T1000 (cell line): ENCODE data around the gene MAPK8IP3.

Source experiments
- DNase-seq: peaks from one replicate; lab custom pipeline; 2025; ENCODE audit warnings: mixed read lengths; lab: John Stamatoyannopoulos, UW

The MAPK8IP3 gene, protein sequence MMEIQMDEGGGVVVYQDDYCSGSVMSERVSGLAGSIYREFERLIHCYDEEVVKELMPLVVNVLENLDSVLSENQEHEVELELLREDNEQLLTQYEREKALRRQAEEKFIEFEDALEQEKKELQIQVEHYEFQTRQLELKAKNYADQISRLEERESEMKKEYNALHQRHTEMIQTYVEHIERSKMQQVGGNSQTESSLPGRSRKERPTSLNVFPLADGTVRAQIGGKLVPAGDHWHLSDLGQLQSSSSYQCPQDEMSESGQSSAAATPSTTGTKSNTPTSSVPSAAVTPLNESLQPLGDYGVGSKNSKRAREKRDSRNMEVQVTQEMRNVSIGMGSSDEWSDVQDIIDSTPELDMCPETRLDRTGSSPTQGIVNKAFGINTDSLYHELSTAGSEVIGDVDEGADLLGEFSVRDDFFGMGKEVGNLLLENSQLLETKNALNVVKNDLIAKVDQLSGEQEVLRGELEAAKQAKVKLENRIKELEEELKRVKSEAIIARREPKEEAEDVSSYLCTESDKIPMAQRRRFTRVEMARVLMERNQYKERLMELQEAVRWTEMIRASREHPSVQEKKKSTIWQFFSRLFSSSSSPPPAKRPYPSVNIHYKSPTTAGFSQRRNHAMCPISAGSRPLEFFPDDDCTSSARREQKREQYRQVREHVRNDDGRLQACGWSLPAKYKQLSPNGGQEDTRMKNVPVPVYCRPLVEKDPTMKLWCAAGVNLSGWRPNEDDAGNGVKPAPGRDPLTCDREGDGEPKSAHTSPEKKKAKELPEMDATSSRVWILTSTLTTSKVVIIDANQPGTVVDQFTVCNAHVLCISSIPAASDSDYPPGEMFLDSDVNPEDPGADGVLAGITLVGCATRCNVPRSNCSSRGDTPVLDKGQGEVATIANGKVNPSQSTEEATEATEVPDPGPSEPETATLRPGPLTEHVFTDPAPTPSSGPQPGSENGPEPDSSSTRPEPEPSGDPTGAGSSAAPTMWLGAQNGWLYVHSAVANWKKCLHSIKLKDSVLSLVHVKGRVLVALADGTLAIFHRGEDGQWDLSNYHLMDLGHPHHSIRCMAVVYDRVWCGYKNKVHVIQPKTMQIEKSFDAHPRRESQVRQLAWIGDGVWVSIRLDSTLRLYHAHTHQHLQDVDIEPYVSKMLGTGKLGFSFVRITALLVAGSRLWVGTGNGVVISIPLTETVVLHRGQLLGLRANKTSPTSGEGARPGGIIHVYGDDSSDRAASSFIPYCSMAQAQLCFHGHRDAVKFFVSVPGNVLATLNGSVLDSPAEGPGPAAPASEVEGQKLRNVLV (N-terminal part only)

DNA sequence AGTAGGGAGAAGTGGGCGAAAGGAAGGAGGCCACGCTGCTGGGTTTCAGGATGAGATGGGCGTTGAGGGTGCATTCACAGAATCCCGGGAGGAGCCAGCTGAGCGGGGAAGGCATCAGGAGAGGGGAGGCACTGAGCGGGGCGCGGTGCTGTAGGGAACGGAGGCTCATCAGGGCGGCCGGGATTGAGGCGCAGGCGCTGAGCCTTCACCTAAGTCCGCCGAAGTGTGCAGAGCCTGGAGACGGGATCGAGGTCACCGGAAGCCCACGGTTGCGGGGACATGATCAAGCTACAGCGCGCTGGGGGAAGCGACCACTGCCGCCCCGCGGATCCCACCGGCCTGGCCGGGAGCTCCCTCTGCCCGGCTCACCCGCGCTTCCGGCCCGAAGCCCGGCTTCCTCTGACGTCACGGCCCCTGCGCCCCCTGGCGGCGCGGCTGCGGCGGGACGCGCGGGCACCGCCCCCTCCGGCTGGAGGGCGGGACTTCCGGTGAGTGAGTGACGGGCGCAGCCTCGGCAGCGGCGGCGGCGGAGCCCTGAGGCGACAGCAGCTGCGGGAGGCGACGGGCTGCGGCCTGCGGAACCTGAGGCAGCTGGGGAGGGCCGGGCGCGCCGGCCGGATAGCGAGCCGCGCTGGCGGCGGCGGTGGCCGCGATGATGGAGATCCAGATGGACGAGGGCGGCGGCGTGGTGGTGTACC, at the start of gene MAPK8IP3:
MAPK8IP3 (plus strand) TSS at position 508 of the 698 bp plus-strand sequence; CDS start at position 653, 145 bp downstream.
- peak; percentile 96 for DNase-seq

DNA sequence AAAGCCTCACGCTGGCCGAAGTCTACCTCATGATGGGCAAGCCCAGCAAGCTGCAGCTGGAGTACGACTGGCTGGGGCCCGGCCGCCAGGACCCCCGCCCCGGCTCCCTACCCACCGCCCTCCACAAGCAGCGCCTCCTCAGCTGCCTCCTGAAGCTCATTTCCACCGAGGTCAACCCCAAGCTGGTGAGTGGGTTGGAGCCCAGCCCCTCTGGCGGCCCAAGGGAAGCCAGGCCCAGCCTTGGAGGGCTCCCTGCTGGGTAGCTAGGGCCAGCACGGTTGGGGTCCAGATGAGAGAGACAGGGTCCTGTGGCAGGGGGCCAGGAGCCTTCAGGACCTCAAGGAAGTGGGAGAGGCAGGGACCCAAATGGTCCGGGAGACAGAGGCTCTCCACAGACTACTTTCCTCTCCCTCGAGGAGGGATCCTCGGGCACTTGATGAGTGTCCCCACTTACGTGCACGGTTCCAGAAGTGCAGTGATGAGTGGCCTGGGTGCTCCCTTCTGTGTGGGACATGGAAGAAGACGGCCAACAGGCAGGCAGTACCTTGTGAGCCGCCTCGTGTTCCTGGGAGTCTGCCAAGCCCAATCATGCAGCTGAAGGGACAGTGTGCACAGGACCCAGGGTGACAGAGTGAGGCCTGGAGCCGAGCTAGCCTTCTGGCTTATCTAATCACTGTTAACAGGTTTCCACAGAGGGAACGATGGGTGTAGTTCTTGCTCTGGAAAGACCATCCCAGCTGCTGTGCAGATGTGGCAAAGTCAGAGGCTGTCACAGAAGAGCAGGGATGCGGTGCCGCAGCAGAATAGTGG, 49.0 kb upstream of the MAPK8IP3 start:
- DNase-seq: no peak

GRCh38 chr16:1657841-1658240, 48.2 kb upstream of the MAPK8IP3 start:
- no peak for DNase-seq

DNA sequence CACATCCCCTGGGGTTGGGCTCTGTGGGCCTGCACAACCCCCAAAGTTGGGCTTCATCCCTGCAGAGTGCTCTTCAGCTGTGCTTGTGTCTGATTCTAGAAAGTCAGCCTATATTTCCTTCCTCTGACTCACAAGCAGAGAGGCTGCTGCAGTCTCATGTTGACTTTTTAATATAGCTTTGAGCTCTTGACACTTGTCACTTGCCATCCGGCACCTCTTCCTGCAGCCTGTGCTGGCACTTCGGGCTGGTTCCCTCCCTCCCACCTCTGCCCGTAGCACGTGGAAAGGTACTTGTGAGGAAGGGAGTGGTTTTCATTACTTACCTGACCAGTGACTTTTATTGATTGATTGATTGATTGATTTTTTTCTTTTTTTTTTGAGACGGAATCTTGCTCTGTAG, 47.0 kb upstream of the MAPK8IP3 start:
- DNase-seq: no peak

DNA sequence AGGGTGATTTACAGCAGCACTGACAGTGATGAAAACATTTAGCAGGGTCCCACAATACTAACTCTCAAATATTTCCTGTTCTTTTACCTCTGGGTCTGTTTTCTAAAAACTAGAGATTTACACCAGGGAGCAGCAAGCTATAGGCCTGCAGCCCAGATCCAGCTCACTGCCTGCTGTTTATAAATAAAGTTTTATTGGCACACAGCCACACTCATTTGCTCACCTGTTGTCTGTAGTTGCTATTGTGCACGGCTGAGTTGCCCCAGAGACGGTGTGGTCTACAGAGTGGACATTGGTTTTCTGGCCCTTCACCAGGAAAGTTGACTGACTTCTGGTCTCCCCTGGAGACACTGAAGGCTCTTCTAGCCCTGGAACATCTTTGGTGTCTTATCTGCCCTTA, 44.2 kb upstream of the MAPK8IP3 start:
- DNase-seq: no peak

DNA sequence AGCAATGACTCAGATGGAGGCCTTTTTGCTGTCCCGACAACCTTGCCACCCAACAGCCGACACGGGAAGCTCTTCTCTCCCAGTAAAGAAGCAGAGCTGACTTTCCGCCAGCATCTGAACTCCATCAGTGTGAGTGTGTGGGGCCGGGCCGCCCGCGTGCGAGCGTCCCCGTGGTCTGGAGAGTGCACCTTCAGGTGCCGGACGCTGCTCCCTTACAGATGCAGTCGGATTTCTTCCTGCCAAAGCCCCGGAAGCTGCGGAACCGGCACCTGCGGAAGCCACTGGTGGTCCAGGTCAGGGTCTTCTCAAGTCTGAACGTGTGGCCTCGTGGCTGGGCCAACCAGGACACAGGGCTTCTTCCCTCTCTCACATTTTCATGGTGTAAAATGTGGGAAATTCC, 43.5 kb upstream of the MAPK8IP3 start:
- no peak for DNase-seq

DNA sequence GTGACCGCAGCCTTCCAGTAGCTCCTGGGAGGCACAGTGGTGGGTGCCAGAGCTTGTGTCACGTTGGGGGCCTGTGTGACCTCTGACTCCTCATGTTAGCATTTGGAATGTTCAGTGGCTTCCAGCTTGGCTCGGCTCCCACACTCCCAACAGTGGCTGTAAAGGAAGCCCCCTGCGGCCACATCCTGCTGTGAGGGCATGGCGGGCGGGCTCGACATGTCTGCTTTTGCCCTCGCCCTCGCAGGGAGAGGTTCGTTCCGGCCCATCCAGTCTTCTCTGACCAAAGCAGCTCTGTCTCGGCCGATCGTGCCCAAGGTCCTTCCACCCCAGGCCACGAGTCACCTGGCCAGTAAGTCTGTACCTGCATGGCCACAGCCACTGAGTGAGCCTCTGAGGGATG, 40.2 kb upstream of the MAPK8IP3 start:
- DNase-seq: no peak

DNA sequence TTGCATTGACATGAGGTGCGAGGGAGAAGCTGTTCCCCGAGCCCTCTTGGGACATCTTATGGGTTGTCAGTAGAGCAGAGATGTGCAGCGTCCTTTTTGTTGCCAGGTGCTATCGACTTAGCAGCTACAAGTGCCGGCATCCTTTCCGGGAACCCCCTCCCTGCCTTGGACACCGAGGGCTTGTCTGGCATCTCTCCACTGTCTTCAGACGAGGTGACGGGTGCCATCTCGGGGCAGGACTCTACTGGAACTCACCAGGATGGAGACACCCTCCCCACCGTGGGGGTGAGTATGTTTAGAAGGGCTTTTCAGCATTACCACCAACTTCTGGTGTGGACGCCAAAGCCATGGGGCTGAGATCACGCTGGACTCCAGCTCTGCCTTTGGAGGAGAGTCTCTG, 39.7 kb upstream of the MAPK8IP3 start:
- no peak for DNase-seq

DNA sequence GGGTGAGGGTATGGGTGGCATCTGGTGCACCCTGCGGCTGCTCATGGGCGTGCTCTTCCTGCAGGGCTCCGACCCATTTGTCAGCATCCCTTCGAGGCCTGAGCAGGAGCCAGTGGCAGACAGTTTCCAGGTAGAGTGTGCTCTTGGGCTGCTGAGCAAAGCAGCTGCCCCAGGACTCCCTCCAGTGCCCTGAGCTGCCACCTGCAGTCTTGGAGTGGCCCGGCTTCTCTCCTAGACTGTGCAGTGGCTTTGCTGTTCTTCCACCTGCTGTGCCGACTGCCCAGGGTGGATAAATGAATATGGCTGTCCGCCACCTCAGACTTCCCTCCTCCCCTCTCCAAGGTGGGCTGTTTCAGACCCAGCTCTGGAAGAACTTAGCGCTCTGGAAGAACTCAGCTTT, 38.7 kb upstream of the MAPK8IP3 start:
- DNase-seq: no peak

GRCh38 chr16:1667916-1668315, 38.1 kb upstream of the MAPK8IP3 start:
- no peak for DNase-seq

DNA sequence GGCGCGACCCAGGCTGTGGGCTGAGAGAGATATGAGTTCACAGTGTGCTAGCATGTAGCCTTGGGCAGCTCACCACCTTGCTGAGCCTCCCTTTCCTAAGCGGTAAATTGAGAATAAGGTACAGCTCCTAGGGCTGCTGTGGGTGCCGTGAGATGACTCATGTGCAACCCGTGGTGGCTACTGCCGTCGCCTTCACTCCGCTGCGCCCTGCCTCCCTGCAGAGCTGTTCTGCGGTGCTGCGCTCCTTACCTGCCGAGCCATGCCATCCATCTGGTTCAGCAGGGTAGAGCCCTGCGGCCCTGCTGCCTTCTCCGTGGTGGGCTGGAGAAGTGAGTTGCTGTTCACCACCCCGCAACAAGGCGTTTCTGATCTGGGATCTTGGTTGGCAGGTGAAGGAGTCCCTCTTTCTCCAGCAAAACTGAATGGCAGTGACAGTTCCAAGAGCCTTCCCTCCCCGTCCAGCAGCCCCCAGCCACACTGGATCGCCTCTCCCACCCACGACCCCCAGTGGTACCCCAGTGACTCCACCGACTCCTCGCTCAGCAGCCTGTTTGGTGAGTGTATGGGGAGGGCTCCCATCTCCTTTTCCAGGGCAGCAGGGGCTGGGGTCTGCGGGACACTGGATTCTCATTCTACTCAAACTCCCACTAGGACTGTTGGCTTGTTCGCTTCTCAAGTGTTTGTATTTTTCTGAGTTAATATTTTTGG, 37.2 kb upstream of the MAPK8IP3 start:
- DNase-seq: no peak

DNA sequence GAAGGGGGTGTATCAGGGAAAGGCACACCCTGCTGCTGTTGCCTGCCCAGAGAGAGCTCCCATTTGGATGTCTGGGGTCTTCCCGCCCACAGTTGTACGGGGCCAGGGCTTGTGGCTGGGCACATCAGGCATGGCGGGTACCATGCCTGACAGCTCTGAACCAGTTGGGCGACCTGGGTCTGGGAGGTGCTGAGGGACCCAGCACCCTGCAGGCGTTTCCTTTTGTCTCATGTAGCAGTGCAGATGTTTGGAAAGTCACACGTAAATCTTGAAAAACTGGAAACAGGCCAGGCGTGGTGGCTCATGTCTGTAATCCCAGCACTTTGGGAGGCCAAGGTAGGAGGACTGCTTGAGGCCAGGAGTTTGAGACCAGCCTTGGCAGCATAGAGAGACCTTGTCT, 36.3 kb upstream of the MAPK8IP3 start:
- no peak for DNase-seq

GRCh38 chr16:1670371-1670770, 35.6 kb upstream of the MAPK8IP3 start:
- DNase-seq: no peak

- DNase-seq: no peak
Measured at GRCh38 chr16:1670866-1671265, 35.1 kb upstream of the MAPK8IP3 start.

DNA sequence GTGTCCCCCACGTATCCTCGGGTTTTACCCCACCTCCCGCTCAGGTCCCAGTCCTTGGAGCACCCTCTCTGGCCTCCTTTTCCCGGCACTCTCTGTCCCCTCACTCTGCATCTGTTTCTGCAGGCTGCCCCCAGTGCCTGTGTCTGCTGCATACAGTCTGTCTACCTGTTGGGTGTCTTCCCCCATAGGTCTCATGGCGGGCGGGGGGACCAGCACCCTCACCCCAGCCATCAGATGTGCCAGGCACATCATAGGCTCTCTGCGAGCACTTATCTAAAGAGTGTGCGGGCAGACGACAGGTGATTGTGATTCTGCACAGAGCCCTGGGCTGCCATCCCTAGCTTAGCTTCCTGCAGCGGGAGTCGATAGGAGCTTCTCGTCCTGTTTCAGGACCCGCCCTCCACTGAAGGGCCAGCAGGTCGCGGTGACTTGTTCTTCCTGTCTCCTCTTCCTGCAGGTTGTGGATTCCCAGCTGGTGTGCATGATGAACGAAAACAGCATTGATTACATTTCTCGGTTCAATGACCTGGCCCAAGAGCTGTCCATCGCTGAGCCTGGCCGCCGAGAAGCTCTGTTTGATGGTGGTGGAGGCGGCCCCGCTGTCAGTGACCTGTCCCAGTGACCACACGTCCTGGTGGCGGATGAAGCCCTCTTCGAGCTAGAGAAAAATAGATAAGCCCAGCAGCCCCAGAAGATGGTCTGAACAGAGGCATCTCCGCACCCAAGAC, 32.4 kb upstream of the MAPK8IP3 start:
- DNase-seq: no peak

DNA sequence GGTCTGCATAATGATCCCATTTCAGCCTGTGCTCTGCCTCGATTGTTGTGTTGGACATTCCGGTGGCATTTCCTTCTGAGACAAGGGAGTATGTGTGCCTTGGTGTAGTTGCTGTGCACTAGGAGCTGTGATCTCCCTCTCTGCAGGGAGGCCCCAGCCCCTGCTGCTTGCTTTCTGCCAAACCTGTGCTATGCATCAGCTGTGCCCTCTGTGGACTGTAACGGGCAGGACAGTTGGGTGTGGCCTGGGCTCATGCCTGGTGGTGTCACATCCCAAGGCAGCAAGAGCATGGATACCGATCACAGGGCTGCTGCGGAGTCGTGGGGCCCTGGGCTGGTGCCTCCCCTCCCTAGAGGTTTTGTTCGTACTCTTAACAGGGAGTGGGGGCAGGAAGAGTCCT, 31.7 kb upstream of the MAPK8IP3 start:
- no peak for DNase-seq

- peak; percentile 19 for DNase-seq
Measured at GRCh38 chr16:1674751-1675664, 31.0 kb upstream of the MAPK8IP3 start.

DNA sequence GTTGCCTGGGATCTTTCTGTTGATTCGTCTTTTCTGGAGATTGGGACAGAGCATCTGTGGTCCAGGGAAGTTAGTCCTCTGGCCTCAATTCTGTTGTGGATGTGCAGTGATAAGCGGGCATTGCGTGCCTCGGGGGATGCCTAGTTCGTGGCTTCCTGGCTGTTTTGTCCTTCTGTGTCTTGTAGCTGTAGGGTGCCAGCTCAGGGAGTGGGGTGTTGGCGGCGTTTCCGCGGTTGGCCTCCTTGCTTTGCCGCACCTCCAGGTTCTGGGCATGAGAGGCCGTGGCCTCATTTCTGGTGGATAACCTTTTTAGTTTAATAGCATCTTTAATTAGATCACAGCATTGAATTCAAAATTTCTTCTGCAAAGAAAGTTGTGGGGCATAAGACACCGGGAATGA, 29.3 kb upstream of the MAPK8IP3 start:
- DNase-seq: no peak
